ENCODE data around the gene GNAT2.

GNAT2 gene

GRCh38 chr1:109641078-109641740, 21.8 kb upstream of the GNAT2 start:
- no peak for DNase-seq

GRCh38 chr1:109640285-109640865, 21.0 kb upstream of the GNAT2 start:
- DNase-seq: peak; percentile 59

GRCh38 chr1:109639841-109640184, 20.4 kb upstream of the GNAT2 start:
- no peak for DNase-seq

- DNase-seq: no peak
Measured at GRCh38 chr1:109639063-109639840, 19.8 kb upstream of the GNAT2 start.

GRCh38 chr1:109637446-109637845, 18.0 kb upstream of the GNAT2 start:
- no peak for DNase-seq

- peak; percentile 24 for DNase-seq
Measured at GRCh38 chr1:109636201-109636952, 17.0 kb upstream of the GNAT2 start.

GRCh38 chr1:109635862-109636200, 16.4 kb upstream of the GNAT2 start:
- DNase-seq: no peak

- no peak for DNase-seq
Measured at GRCh38 chr1:109634771-109635750, 15.6 kb upstream of the GNAT2 start.

- DNase-seq: peak; percentile 19
Measured at GRCh38 chr1:109634292-109634691, 14.9 kb upstream of the GNAT2 start.

- no peak for DNase-seq
Measured at GRCh38 chr1:109632671-109633346, 13.4 kb upstream of the GNAT2 start.

GRCh38 chr1:109631513-109632505, 12.4 kb upstream of the GNAT2 start:
- DNase-seq: no peak

- no peak for DNase-seq
Measured at GRCh38 chr1:109630898-109631512, 11.6 kb upstream of the GNAT2 start.

- no peak for DNase-seq
Measured at GRCh38 chr1:109630081-109630897, 10.9 kb upstream of the GNAT2 start.

- DNase-seq: no peak
Measured at GRCh38 chr1:109629372-109630030, 10.1 kb upstream of the GNAT2 start.

- DNase-seq: no peak
Measured at GRCh38 chr1:109628540-109629321, 9.3 kb upstream of the GNAT2 start.

- no peak for DNase-seq
Measured at GRCh38 chr1:109627692-109628399, 8.4 kb upstream of the GNAT2 start.
